GM21529 (cell line): ENCODE measurements around the gene MGRN1.

Source experiments
- ATAC-seq: cut with Tn5 transposase; IDR thresholded peaks from one replicate; pipeline ENCODE4 v1.9.1; 2021; ENCODE audit not compliant: unreplicated experiment

MGRN1 gene

GRCh38 chr16:4624015-4624826 lies at the start of gene MGRN1:
Gene MGRN1 (plus strand): TSS chr16:4624826. CDS start chr16:4624961, 135 bp downstream.
- ATAC-seq: peak; percentile 78

- no peak for ATAC-seq
Observed at GRCh38 chr16:4574919-4575705, 49.5 kb upstream of the MGRN1 start.

DNA sequence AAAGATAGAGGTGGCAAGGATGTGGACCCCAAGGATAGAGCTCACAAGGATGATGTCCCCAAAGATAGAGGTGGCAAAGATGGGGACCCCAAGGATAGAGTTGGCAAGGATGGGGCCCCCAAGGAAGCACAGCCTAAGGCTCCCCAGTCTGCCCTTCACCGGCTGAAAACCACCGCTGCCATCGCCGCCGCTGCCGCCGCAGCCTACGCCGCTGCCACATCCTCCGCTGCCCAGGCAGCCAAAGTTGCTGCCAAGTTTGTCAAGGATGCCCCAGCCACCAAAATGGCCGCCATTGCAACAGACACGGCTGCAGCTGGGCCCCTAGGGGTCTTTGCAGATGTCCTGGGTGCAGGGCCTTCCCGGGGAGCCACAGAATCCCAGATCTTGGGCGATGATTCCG lies 48.6 kb upstream of the MGRN1 start:
- ATAC-seq: no peak

- no peak for ATAC-seq
Observed at GRCh38 chr16:4578961-4579530, 45.6 kb upstream of the MGRN1 start.

DNA sequence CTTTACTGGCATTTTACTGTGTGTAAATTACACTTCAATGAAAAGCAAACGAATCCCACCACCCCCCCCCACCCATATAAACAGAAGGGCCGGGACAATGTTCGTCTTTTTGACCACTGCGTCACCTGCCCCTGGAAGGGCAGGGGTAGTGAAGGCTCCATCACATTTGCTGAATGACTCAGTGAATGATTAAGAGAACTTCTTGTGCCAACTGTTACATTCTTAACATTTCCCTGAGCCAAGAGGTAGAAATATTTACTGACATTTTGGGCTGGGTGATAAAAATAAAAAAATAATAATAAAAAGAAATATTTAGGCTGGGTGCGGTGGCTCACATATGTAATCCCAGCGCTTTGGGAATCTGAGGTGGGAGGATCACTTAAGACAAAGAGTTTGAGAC lies 44.4 kb upstream of the MGRN1 start:
- no peak for ATAC-seq

DNA sequence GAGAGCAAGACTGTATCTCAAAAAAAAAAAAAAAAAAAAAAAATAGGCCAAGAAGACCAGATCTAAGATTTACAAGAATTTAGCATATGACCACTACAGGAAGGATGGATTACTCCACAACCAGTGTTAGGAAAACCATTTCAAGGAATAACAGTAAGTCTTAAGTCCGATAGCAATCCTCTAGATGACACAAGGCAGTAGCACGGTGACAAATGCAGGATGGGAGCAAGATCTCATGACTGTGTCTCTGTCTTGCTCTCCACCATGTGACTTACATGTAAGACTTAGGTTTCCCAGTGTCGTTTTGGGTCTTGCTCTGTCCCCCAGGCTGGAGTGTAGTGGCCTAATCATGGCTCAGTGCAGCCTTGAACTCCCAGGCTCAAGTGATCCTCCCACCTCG lies 40.7 kb upstream of the MGRN1 start:
- ATAC-seq: no peak

DNA sequence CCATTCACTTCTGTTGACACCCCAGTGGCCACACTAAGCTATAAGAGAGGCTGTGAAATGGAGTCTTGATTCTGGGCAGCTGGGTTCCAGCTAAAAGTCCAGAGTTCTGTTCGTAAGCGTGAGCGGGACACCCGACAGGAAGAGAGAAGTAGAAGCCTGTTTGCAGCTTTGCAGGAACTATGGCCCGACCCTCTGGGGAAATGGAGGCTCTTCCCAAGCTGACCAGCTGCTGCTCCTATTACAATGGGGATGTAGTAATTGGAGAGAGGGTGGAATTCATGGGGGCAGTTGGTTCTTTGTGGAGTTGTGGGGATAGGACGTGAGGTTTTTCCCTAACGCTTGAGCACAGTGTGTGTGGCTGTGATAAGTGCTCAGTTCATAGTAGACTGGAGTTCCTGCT lies 38.3 kb upstream of the MGRN1 start:
- no peak for ATAC-seq

DNA sequence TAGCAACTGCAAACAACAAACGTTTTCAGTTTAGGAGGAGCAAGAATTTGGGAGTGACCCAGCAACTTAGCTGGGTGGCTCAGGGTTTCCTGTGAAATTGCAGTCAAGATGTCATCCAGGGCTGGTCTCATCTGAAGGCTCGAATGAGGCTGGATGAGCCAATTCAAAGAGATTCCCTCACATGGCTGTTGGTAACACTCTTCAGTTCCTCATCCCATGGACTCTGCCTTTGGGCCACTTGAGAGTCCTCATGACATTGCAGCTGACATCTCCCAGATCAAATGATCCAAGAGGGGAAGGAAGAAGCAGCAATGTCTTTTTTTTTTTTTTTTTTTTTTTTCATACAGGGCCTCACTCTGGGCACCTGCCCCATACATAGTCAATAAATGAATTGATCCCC lies 36.2 kb upstream of the MGRN1 start:
- ATAC-seq: no peak

DNA sequence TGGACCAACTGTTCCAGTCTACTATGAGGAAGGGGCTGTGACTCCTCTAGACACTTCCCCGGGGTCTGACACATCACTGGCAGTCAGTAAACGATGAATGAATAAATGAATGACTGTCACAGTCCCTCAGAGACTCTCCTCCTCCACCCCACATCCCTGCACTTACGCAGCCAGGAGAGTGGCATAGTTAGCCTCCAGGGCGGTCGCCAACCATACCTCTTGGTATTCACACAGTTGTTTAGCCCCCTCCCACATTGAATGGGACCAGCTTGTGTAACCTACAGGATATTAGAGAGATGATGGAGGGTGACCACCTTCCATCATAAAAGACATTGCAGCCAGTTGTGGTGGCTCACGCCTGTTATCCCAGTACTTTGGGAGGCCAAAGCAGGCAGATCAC lies 35.7 kb upstream of the MGRN1 start:
- no peak for ATAC-seq

GRCh38 chr16:4591191-4591590 lies 33.4 kb upstream of the MGRN1 start:
- ATAC-seq: no peak

DNA sequence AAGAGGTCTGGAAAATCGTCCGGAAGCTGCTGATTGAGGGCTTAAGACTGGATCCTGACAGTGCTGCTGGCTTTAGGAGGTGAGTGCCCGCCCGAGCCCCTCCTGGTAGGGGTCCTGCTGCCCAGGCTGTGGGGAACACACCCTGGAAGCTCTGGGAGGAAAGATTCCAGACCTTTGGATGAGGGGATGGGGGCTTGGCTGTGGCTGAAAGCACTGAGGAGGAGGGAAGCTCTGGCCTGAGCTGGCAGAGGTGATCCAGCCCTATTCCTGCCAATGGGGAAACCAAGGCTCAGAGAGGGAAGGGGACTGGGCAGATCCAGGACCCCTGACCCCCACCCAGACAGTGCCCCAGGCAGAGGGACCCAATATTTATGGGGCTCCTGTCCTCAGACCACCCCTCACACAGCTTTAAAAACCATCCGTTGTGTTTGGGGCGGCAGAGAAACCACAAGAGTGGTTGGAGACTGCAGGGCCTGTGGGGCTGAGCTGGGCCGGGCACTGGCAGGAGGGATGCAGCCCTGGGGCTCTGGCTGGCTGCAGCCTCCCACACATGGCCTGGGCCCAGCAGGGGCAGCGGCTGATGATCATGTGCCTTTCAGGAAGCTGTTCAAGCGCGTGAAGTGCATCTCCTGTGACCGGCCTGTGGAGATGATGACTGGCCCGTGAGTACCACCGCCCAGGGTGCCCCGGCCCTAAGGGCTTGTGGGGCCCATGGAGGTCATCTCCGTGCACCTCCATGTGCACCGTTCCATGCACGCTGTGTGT lies 32.7 kb upstream of the MGRN1 start:
- no peak for ATAC-seq

DNA sequence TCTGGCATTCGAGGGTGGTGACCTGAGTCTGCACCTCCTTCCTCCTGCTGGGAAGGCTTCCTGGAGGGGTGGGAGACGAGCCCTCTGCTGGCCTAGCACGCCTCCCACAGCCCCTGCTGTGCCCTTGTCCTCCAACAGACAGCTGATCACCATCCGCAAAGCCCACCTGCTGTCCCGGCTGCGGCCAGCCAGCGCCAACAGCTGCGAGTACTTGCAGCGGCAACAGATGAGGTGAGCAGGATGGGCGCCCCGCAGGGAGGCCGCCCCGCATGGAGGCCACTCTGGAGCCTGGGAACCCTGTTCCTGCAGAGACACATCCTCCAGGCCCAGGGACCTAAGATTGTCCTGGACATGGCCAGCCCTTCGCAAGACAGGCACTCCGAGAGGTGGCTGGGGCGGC lies 31.5 kb upstream of the MGRN1 start:
- ATAC-seq: no peak

DNA sequence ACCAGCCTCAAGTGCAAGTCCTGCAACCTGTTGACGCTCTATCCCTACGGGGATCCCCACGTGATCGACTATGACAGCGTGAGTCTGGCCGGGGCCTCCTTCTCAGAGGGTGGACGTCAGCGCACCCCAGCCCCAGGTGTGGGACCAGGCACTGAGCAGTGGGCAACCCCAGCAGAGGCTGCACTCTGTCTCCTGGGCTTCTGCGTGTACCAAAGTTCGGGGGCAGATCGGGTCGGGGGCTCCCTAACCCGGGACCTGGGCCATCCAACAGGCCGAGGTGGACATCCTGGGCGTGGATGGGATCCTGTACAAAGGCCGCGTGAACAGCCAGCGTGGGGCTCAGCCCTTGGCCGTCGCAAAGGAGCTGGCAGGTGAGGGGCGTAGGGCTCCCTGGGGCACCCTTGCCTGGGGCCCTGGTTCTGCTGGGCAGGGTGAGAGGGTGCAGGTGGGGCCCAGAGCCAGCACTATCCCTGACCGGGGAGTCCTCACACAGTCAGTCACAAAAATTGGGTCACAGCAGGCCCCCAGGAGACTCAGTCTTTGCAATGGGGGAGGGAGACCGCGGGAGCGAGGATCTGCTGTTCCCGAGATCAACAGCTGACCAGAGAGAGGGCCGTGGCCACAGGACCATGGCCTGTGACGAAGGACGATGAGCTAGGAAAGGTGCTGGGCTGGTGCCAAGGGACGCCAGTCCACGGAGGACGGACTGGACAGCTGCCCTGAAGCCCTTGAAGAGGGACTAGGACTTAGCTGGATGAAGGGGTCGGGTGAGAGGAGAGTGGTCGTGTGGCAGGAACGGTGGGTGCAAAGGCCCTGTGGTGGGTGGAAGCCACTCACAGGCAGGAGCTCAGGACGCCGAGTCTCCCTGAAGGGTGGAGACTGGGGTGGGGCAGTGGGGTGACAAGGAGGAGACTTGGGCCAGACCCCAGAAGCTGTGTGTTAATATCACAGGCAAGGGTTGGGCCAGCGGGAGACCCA lies 29.9 kb upstream of the MGRN1 start:
- ATAC-seq: no peak

DNA sequence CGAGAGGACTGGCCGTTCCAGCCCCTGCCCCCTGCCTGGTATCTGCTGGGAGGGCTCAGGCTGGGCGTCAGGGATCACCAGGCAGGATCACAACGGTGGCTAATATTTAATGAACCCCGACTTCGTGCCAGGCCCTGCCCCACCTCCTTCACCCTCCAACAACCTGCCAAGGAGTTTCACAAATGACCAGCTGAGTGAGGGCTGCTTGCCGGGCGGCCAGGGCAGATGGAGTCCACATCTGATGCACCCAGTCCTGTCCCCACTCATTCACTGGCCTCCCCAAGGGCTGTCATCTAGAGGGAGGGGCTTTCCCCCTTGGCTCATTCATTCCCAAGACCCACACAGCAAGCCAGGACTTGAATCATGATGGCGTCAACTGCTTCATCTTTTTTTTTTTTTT lies 27.5 kb upstream of the MGRN1 start:
- no peak for ATAC-seq

DNA sequence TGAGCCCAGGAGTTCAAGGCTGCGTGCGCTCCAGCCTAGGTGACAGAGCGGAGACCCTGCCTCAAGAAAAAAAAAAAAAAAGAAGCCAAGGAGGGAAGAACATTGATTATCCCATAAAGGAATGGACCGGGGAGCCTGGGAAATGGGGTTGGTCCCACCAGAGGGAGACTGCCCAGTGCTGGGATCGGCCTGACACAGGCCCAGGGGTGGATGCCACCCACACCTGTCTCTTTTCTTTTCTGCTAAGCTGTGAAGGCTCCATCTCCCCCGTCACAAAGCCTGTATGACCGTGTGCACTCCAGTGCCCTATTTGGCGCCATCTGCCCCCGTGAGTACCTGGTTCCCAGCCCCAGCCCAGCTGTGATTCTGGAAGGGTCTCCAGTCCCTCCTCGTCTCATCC lies 25.6 kb upstream of the MGRN1 start:
- no peak for ATAC-seq

- ATAC-seq: no peak
Observed at GRCh38 chr16:4599545-4599944, 25.1 kb upstream of the MGRN1 start.

GRCh38 chr16:4601036-4601863 lies 23.4 kb upstream of the MGRN1 start:
- no peak for ATAC-seq

DNA sequence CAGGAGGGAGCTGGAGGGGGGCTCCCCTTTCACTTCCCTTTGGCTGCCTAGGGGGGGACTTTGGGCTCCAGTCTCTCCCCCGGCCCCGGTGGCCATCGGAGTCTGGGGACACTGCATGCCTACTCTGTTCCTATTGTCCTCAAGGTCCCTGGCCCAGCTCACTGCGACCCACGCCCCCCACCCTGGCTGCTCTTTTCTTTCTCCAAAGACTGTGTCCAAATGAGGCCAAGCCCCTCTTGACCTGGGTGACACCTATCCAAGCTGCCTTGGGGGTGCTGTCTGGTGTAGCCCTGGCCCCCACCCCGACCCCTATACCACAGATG lies 22.8 kb upstream of the MGRN1 start:
- ATAC-seq: no peak

DNA sequence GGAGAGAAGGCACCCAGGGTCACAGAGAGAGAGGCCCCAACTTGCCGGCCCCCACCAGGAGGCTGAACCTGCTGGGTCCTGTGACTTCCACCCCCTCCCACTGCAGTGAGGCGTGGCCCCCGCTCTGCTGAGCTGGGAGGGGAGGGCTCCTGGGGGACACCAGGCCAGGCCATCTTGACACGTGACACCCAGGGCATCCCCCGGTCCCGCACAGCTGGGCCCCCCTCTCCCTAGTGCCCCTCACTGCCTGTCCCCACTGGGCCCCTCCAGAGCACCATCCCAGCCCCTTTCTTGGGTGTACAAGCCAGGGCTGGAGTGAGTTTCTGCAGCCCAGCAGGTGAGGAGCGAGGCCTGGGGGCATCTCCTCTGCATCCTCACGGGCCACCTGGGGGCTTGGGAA lies 22.3 kb upstream of the MGRN1 start:
- no peak for ATAC-seq
